HG02642 (cell line): ENCODE data around the gene MLN.

Experiments used
- ATAC-seq: cut with Tn5 transposase; IDR thresholded peaks from one replicate; pipeline ENCODE4 v1.9.1; 2021; ENCODE audit warnings: mild to moderate bottlenecking; ENCODE audit not compliant: unreplicated experiment, poor library complexity

The MLN gene

DNA sequence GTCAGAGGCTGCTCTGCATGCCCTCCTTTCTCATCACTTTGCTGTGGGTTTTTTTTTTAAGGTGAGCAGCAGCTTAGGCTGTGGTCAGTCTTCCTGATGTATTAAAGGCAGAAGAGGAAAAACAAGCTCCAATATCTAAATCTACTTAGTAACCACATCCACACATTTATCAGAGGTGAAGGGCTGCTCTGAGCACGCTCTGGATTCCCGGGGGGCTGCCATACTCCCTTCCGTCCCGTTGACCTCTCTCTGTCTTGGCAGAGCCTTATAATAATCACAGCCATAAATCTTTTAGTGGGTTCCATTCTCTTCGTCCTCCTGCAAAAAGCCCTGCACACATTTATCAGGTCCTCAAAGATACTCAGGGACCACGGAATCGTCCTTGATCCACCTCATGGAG lies 12.2 kb downstream of the MLN start:
- no peak for ATAC-seq

DNA sequence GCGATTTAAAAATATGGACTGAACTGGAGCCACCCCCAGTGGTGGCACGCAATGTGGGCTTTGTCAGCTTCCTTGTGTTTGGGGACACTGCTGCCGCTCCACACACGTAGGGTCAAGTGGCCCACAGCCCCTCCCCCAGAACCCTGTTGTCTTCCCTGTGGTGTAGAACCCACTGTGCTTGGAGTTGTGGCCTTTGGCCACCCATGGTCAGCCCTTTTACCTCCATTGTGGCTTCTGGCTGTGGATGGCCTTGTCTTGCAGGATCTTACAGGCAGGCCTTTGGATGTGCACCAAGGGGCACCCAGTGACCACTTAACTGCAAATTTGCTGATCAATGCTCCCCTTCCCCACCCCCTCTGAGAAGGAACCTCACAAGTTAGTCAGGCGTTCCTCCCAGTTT lies 12.9 kb downstream of the MLN start:
- no peak for ATAC-seq

DNA sequence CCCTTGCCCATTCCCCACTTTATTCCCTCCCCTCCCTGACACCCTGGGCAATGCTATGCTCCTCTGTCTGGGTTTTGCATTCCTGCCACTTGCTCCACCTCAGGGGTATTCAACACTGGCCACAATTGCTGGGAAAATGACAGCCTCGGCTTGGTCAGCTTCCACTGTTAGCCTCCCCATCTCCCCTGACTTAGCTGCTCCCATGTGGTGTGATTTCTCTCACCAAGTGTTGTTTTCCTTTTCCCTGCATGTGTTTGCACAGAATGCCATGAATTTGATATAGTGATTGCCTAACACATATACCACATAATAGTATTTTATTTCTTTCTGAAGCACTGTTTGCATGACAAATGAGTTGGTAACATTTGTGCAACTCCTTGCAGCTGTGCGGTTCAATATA lies 13.4 kb downstream of the MLN start:
- ATAC-seq: no peak

DNA sequence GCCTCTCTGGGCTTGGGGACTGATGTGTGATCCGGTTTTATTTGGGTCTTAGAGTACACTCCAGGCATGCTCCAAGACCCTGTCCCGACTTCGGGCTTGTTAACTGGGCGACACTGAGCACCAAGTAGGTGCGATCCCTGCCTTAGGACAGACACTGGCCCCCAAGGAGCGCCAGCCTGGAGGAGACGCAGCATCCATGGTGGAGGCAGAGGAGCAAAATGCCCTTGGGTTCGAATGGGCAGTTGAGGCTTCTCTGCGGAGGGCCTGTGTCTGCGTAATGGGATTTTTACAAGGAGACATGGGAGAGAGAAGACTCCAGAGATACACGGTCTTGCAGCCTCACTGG lies 14.3 kb downstream of the MLN start:
- ATAC-seq: no peak

DNA sequence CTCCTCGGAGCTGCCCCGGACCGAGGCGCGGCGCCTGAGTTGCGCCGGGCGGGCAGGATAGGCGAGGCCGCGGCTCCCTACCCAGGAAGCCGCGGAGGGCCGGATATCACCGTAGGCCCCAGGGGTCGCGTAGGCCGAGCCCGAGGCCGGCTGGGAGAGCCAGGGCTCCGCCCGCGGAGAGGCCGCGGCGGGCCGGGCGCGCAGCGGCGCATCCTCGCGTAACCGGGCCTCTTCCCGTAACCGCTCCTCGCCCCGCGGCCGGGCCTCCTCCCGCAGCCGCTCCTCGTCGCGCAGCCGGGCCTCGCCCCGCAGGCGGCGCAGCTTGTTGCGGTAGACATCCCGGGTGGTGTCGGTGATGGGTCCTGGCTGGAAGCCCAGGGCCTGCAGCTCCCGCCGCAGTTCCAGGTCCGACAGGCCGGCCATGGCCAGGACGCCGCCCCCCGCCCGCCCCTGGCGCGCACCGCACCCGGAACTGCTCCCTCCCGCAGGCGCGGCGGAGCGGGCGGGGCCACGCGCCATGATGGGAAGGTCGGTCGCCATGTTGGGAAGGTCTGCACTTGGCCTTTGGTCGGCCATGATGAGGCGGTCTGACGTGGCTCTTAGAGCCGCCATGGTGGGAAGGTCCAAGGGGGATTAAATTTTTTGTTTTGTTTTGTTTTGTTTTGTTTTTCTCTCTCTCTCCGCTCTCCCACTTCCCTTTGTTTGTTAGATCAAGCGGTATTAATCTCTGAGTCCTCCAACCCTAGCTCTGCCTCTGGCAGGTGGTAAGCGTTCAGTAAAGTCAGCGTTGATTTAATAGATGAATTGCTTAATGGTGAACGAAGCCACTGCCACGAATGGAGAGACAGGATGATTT lies 14.9 kb downstream of the MLN start, which contains the start of gene LEMD2:
Gene LEMD2, minus strand, starts transcription at position 437 of the 856 bp plus-strand sequence. Its CDS starts 14 bp downstream, at position 423.
- peak; percentile 80 for ATAC-seq

DNA sequence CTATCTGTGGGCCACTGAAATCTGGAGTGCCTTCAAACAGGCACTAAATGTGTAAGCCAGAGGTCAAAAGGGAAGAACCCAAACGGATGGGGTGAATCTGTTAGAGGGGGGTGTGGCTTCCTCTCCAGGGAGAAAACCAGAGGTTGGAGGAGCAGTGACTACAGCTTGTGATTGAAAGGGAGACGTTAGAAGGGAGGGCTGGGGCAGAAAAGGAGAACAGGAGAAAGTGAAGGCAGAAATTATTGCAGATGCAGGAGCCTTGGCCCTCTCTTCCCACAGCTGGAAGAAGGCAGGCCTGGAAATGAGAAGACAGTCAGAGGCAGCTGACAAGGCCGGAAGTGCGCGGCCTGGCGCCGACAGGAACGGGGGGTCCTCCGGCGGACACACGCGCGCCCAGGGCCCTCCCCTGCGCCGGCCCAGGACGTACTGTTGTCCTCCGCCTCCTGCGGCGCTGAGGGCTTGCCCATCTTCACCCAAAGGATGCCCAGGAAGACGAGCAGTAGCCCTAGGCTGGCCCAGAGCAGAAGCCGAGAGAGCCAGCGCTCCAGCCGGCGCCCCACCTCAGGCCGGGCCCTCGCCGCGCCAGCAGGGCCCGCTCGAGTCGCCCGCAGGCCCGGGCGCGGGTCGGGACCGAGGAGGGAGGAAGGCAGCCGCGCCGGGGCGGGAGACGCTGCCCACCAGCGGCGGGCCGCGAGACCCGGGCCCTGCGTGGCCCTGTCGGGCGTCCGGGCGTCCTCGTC lies 15.7 kb downstream of the MLN start:
- ATAC-seq: peak; percentile 52

DNA sequence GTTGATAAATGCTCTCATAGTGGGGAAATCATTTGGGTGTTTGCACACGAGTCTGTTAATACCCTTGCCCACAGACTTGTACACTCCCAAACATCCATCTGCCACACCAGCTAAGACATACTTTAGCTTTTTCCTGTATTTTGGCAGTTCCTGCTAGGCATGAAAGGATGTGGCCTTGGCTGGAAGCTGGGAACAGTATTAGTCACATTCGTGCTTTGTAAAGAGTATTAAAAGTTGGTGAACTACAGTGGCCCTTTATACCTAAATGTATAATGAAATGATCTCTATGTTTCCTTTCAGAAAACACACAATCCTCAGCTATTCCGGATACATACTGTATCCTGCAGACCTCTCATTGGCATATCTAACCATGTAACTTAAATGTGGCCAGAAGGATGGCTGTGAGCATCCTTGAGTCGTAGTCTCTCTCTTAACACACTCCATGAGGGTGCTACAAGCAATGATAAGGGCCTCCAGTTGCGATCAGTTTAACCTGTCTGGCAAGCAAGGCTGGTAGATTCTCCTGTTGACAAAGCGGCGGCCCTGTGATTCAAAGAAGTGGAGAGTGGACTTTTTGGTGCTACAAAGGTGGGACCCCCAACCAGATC lies 16.4 kb downstream of the MLN start:
- ATAC-seq: no peak

DNA sequence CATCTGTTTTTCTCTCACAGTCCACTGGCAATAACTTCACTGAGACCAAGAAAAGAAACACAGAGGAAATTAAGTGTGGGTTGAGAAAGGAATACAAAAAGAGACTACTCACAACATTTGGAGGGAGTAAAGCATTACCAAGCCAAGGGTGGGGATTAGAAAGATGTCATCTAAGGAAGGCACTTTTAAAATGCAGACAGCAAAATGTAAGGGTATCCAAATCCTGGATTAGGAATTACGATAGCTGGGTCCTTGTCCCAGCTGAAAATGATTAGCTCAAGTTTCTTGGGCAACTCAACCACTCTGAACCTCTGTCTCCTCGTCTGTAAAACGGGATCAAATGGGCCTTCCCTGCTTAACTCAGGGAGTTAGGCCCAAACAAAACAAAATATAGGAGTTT lies 17.1 kb downstream of the MLN start:
- ATAC-seq: no peak

DNA sequence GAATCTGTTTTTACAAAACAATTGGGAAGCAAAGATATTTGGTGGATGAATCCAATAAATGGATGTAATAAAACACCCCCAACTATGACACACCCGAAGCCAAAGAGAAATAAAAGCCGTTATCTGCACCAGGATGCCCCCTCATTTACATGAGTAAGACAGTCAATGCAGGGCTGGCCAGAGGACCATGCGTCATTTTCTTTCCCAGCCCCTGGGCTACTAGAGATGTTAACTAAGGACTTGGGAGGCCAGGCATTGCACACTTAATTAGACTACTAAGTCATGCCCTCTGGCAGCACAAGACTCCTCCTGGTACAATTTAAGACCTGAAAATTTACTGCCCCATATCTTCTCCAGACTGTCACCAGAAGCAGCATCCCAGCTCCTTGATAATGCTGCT lies 18.0 kb downstream of the MLN start:
- ATAC-seq: no peak

DNA sequence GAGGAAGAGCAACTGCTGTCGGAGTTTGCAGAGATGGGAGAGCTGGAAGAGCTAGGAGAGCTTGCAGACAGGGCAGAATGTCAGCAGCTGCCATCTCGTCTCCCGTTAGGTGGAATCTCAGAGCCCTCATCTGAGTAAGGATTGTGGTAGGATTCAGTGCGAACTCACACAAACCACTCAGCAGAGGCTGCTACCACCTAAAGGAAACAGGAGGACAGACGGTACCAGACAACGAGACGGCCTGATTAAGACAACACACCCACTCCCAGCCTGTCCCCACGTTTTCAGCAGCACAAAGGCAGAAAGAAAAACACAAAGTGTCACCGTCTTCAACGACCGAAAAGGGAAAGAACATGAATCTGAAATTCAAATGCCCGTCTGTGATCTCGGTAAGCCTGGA lies 19.0 kb downstream of the MLN start:
- no peak for ATAC-seq

DNA sequence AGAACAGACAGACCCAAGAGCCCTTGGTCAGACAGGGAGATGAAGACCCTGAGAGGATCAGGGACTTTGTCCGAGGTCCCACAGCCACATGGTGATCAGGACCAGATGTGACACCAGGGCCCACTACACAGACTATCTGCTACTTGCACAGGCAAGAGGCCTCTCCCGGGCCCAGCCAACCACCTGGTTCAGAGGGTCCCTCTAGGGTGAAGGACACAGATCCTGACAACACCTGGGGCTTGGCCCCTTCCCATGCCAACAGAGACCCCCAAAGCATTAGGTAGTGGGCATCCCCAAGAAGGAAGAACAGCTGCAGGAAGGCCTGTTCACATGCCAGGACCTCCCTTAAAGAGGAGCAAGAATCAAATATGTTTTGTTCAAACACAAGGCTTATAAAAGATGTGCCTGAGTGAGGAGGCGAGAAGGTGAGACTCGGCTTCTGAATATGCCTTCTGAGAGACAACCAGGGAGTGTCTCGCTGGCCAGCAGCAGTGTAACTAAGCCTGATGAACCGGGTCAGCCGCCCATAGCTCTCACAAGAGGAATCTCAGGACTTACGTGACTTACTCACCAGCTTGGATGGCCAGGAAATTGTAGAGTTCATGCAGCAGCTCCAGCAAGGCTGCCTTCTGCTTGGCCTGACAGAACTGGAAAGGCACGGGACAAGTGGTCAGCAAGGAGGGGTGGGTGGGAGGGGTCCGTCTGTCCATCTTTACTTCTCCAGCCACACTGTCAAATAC lies 19.9 kb downstream of the MLN start:
- no peak for ATAC-seq

DNA sequence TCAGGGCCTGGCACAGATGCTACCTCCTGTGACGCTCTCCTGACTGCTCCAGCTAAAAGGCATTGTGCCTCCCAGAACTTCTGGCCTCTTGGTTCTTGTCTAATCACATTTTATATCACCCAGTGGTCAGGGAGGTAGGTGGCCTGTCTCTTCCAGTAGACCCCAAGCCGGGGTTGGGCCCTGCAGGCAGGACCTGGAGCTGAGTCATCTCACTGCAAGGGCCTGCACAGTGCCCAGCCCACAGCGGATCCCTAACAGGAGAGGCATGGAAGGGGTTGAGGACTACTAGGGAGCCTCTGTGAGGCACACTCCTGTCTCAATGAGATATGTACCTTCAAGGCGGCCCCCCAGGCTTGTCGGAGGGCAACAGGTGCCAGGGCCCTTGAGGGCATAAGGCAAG lies 21.2 kb downstream of the MLN start:
- ATAC-seq: no peak

DNA sequence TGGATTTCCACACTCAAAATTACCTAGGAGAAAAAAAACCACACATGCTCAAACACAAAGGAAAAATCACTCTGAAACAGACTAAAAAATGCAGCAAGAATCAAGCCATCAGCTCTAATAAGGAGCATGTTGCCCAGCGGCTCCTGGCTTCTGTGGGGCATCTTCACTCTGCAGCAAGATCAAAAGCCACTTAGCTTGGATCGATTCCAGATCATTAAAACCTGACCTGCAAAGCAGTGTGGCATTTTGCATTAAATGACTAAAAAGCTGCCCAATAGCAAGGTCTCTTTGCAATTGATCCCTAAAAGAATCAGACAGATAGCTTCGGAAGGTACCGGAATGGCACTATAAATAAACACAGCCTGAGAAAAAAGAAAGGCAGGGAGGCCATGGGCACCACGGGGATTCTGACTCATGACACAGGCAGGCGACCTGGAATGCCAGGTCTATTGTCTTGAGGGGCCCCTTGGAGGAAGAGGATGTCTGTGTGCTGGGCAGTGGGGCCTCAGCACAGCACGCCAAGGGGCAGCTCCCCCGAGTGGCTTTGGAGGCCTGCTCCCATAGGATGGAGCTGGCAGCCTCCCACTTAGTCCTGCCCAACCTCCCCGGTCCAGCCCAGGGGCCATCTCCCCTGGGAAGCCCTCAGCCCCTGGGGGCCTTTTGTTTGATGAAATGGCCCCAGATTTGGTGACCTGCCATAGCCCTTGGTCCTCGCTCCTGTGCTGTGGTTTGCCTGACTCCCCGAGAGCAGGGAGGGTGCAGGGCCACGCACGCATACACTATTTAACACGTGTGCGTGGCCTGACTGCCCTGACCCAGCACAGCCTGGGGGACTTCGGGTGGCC lies 22.4 kb downstream of the MLN start:
- ATAC-seq: no peak

DNA sequence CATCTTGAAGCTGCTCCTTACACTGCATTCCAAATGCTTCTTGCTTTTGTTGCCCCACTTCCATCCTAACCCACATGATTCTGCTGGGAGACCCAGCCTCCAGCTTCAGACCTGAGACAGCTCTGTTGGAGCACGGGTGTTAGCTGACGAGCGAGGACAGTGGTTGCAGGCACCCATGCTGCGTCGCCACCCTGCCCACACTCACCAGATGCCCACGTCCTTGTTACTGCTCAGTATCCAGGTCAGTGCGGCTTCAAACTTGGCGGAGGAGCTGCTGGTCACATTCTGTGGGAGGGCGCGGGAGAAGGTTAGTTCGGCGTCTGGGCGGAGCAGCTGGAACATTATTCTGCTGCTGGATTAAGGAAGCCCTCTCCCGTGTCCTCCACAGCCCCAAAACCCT lies 23.9 kb downstream of the MLN start:
- no peak for ATAC-seq

DNA sequence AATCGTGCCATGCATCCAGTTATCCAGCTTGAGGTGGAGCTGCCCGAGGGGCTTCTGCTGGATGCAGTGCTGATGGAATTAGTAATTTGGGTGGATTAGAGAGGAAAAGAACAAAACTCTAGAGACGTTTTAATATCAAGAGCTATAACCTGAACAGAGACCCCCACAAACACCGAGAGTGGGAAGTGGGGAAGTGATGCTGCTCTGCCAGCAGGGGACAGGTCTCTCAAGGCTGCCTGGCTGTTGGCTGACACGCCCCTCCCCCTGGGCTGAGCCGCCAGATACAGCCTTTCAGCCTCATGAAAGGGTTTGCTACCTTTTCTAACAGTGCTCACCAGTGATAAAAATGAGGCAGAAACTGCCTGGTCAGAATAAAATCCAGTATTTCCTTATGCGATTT lies 24.5 kb downstream of the MLN start:
- no peak for ATAC-seq

DNA sequence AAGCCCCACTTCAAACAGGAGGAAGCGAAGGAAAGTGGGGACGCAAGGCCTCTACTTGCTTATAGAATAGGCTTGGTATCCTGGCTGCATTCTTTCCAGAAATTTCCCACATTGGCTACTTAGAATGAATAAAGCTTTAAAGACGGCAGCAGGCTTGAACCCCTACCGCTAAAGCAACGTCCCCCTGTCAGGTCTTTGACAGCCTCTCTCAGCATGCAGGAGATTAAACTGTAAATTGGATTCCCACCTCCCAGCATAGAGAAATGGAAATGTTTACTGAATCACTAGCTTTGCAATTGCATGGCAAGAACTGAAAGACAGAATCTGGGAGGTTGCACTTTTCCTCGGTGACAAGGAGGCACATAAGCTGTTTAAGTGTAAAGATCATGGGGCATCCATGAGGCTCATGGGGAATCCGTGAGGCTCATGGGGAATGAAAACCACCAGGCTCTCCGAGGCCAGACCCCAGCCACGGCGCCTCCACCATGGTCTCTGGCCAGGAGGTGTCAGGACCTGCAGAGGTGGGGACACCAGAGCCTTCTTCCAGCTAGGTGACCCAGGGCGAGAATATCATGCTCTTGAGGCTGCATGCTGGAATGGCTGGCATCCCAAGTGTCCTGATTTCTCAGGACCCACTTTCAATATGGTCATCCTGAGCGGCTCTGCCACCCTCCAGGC lies 25.2 kb downstream of the MLN start:
- no peak for ATAC-seq

DNA sequence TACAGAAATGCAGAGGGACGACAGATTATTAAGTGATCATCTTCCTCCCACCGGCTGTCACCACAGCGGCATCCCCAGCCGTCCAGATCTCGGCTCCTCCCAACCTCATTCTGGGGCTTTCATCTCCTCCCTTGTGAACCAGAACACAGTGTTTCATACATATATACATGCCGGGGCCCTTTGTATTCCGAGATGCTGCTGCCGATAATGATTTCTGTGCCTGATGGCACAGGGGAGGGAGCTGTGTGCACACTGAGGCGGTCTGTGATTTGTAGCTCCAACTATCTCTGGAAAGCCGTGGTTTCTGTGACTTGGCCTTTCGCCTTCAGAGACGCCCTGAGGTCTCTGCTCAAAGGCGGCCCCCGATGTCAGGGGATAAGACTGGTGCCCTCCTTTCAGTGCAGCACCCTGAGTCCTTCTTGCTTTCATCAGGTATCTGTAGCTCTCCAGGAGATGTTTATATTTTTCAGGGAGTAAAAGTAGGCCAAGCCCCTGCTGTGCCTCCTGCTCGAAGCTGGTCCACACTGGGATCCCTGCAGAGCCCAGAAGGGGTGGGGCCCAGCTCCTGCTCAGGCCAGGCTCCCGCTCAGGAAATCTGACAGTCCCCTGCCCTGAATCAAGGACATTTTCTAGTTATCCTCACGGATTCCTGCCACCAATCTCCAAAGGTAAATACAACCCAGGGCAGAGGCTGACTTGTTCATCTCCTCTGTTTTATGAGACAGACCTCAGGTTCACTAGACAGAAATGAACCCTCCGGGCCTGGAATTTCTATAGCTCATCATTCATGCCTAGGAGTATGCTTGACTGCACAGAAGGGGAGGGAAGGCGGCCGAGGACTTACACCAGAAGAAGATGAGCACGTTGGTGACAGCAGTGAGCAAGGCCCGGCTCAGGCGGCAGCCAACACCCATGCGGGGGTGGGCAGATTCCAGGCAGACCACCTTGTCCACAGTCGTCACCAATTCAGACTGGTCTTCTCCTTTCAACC lies 26.1 kb downstream of the MLN start:
- ATAC-seq: no peak

DNA sequence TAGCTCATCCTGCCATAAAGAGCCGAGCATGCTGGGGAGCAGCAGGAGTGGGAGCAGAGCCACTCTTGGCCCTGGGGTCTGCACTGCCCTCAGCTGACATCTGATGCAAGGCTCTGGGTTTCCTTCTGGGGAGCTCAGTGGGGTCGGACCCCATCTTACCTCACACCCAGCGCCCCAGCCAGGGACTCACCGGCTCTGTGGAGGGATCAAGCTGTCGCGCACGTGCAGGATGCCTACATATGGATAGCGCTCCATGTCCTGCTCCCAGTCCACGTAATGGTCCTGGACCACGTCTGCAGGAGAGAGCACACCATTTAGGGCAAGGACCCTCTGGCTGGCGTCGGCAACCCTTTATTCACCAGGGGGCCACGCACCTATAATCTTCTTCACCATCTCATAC lies 27.0 kb downstream of the MLN start:
- ATAC-seq: no peak
